Measurements from ENCODE around the gene SLC45A3.

- TF ChIP-seq CTCF (optimal IDR thresholded peaks at IDR 0.05 in 1 of 3, IDR thresholded peaks at IDR 0.05 in 1 of 3, conservative IDR thresholded peaks at IDR 0.05 in 1 of 3; ENCODE audit: extremely low read depth in 1 of 3, insufficient read depth in 2 of 3, low read length in 3 of 3): no peak
- no peak for TF ChIP-seq EZH2 (IDR thresholded peaks at IDR 0.05; ENCODE audit: low read length)
Observed at GRCh38 chr1:205677167-205677566, 3.1 kb downstream of the SLC45A3 start.

Data from keratinocyte (primary cell).